IMR-90 (cell line): ENCODE data around the gene FGD3. TPM values are rescaled to one million over a fixed set of nuclear protein-coding genes. Genes with fewer than 3 reads are reported as not detected.

Source experiments
- ATAC-seq: fragments of 200-7000 bp; cut with Tn5 transposase; 2 replicates; pipeline ENCODE4 v1.9.1; 2020; ENCODE audit warnings: low read depth, mild to moderate bottlenecking, moderate library complexity
- BruUV-seq: library from RNA; stranded (reverse); fragments of 400-500 nt; replicated peaks from 2 replicates; lab custom pipeline; 2021; lab: Mats Ljungman, UMichigan
- CTCF ChIA-PET: fragments of 300-600 bp; formaldehyde crosslinking; extraction: SDS; loops from one replicate; lab custom pipeline; 2021; ENCODE audit warnings: antibody characterized with exemption; lab: Yijun Ruan, JAX
- POLR2A ChIA-PET: fragments of 300-600 bp; sonication (Branson Sonifier 250); formaldehyde crosslinking; loops from one replicate; lab custom pipeline; 2022; ENCODE audit warnings: antibody characterized with exemption; ENCODE audit not compliant: unreplicated experiment; lab: Charles Lee
- DNase-seq: peaks from one replicate; pipeline ENCODE4 v3.0.0; 2013
- H2AFZ ChIP-seq: replicated peaks from 2 replicates; pipeline ENCODE3; 2013; ENCODE audit warnings: low read length, mild to moderate bottlenecking; ENCODE audit not compliant: poor library complexity
- H2AK5ac ChIP-seq: 2 replicates; pipeline ENCODE4 v1.6.1; 2013; ENCODE audit warnings: low read depth, low read length, inconsistent platforms
- H2AK9ac ChIP-seq: replicated peaks from 2 replicates; pipeline ENCODE3; 2013; ENCODE audit warnings: mild to moderate bottlenecking, low read depth, low read length, moderate library complexity; ENCODE audit not compliant: poor library complexity
- H2BK120ac ChIP-seq: 2 replicates; pipeline ENCODE4 v1.6.1; 2013; ENCODE audit warnings: low read depth, low read length, inconsistent platforms
- H2BK15ac ChIP-seq: 3 replicates; pipeline ENCODE4 v1.6.1; 2013; ENCODE audit warnings: low read depth, low read length, inconsistent platforms
- H2BK20ac ChIP-seq: 2 replicates; pipeline ENCODE4 v1.6.1; 2013; ENCODE audit warnings: low read depth, mild to moderate bottlenecking, inconsistent platforms, low read length, moderate library complexity
- H2BK5ac ChIP-seq: 2 replicates; pipeline ENCODE4 v1.6.1; 2013; ENCODE audit warnings: mild to moderate bottlenecking, low read depth, low read length, inconsistent platforms; ENCODE audit not compliant: poor library complexity, severe bottlenecking
- H3K14ac ChIP-seq: replicated peaks from 2 replicates; pipeline ENCODE4 v1.6.1; 2013; ENCODE audit warnings: low read depth, low read length, inconsistent platforms
- H3K18ac ChIP-seq: 2 replicates; pipeline ENCODE4 v1.6.1; 2013; ENCODE audit warnings: low read depth, low read length, control low read depth
- H3K23ac ChIP-seq: 2 replicates; pipeline ENCODE4 v1.6.1; 2013; ENCODE audit warnings: low read depth, low read length, inconsistent platforms
- H3K27ac ChIP-seq: 2 replicates; pipeline ENCODE4 v1.5.1; 2013; ENCODE audit warnings: mild to moderate bottlenecking, control low read depth, low read length; ENCODE audit not compliant: insufficient read depth
- H3K27me3 ChIP-seq: 2 replicates; pipeline ENCODE4 v1.6.1; 2013; ENCODE audit warnings: low read length; ENCODE audit not compliant: control insufficient read depth, insufficient read depth
- H3K36me3 ChIP-seq: 2 replicates; pipeline ENCODE4 v1.6.1; 2013; ENCODE audit warnings: low read length, mixed read lengths; ENCODE audit not compliant: control insufficient read depth, insufficient read depth
- H3K4ac ChIP-seq: 2 replicates; pipeline ENCODE4 v1.6.1; 2013; ENCODE audit warnings: low read depth, low read length, inconsistent platforms
- H3K4me1 ChIP-seq: 2 replicates; pipeline ENCODE4 v1.6.1; 2013; ENCODE audit warnings: low read length, mixed read lengths; ENCODE audit not compliant: control insufficient read depth, insufficient read depth
- H3K4me2 ChIP-seq: 2 replicates; pipeline ENCODE4 v1.6.1; 2013; ENCODE audit warnings: low read depth, mild to moderate bottlenecking, control low read depth, low read length, moderate library complexity
- H3K4me3 ChIP-seq: 2 replicates; pipeline ENCODE4 v1.5.1; 2013; ENCODE audit warnings: low read depth, mild to moderate bottlenecking, control low read depth, low read length, moderate library complexity; ENCODE audit not compliant: insufficient read depth
- H3K56ac ChIP-seq: 2 replicates; pipeline ENCODE4 v1.6.1; 2013; ENCODE audit warnings: low read length, inconsistent platforms; ENCODE audit not compliant: insufficient read depth; ENCODE audit errors: extremely low read depth
- H3K79me1 ChIP-seq, 2 experiments: 2 replicates each; pipeline ENCODE4 v1.6.1; 2013; ENCODE audit warnings: low read length in 2 of 2, inconsistent platforms in 1 of 2, low read depth in 1 of 2
- H3K9ac ChIP-seq: 2 replicates; pipeline ENCODE4 v1.6.1; 2013; ENCODE audit warnings: low read depth, low read length, control low read depth
- H3K9me1 ChIP-seq: 2 replicates; pipeline ENCODE4 v1.6.1; 2013; ENCODE audit warnings: low read length, inconsistent platforms; ENCODE audit not compliant: insufficient read depth
- H3K9me3 ChIP-seq: 2 replicates; pipeline ENCODE4 v1.6.1; 2013; ENCODE audit warnings: low read length; ENCODE audit not compliant: control insufficient read depth, insufficient read depth
- H4K20me1 ChIP-seq: 2 replicates; pipeline ENCODE4 v1.6.1; 2013; ENCODE audit warnings: low read length, inconsistent platforms; ENCODE audit not compliant: insufficient read depth
- H4K5ac ChIP-seq: 2 replicates; pipeline ENCODE4 v1.6.1; 2013; ENCODE audit warnings: mild to moderate bottlenecking, low read depth, low read length, control low read depth
- H4K8ac ChIP-seq, 2 experiments: 2 replicates each; pipeline ENCODE4 v1.6.1; 2013; ENCODE audit warnings: low read depth in 2 of 2, low read length in 2 of 2, control low read depth in 1 of 2, inconsistent platforms in 1 of 2
- H4K91ac ChIP-seq: 2 replicates; pipeline ENCODE4 v1.6.1; 2013; ENCODE audit warnings: low read depth, low read length, inconsistent platforms; ENCODE audit not compliant: insufficient read depth
- CTCF ChIP-seq: conservative IDR thresholded peaks from 2 replicates; pipeline ENCODE4 v1.5.1; 2012; ENCODE audit warnings: mild to moderate bottlenecking, low read depth, low read length, improper control_type of control experiment
- POLR2A ChIP-seq: IDR thresholded peaks from 2 replicates; pipeline ENCODE4 v1.6.1; 2012; ENCODE audit warnings: mild to moderate bottlenecking, low read depth, low read length
- WGBS, 2 experiments: methylation state at CpG; one replicate each; pipeline versions ENCODE4 v1.1.5 to v1.1.7; 2013; ENCODE audit warnings: missing lambda C conversion rate in 2 of 2; ENCODE audit not compliant: insufficient read length in 1 of 2; ENCODE audit errors: extremely low coverage in 2 of 2; 5-methylcytosine and 5-hydroxymethylcytosine counted together
- dilution Hi-C: fragments of 300-500 bp; cut with HindIII; formaldehyde crosslinking; loops from one replicate; pipeline ENCODE4 v1.14.3; 2018; ENCODE audit warnings: low sequenced_read_pairs; ENCODE audit not compliant: unreplicated experiment
- in situ Hi-C: fragments of 300-500 bp; cut with MboI; formaldehyde crosslinking; loops from 3 replicates; pipeline ENCODE4 v1.14.3; 2019; ENCODE audit warnings: low sequenced_read_pairs, inconsistent platforms, mixed read lengths
- intact Hi-C: fragments of 100-400 bp; cut with micrococcal nuclease; formaldehyde crosslinking; loops from 2 replicates; pipeline ENCODE4 v1.10.0; 2022
- polyA plus RNA-seq, 3 experiments: library from polyadenylated mRNA; depleted of rRNA; stranded (reverse); fragments of >200 nt; gene quantifications; 2 replicates each; pipeline ENCODE4 v1.2.3, GENCODE V29; 2012; ENCODE audit warnings: low replicate concordance in 1 of 3
- total RNA-seq: library from RNA; depleted of rRNA; stranded (reverse); fragments of >200 nt; gene quantifications from 2 replicates; pipeline ENCODE4 v1.2.3, GENCODE V29; 2012

FGD3 gene
- total and polyA plus RNA-seq, 2 of the 4 experiments (the other 2 are of a cell fraction), result not detected

GRCh38 chr9:93039456-93039855 is 92.1 kb downstream of the FGD3 start:
- Histone ChIP-seq H2AK9ac (no peak overlapping the region), H3K14ac (no peak overlapping the region), H2AK5ac (no peak overlapping the region), H3K4ac (no peak overlapping the region), H3K4me3 (no peak overlapping the region), H3K4me2 (no peak overlapping the region), H3K23ac (no peak overlapping the region), H4K8ac (no peak overlapping the region), H3K27me3 (peaks cover 2% of the 10 kb centered on the region; the same call in 1 of the 2 replicates), H3K9me3 (peaks cover 2% of the 10 kb centered on the region; the same call in 1 of the 2 replicates), H2BK5ac (no peak overlapping the region), H3K4me1 (no peaks in the 10 kb centered on the region), H4K20me1 (no peaks in the 10 kb centered on the region), H4K91ac (no peak overlapping the region), H3K18ac (no peak overlapping the region), H3K9ac (no peak overlapping the region), H2BK120ac (no peak overlapping the region), H3K56ac (no peak overlapping the region), H3K36me3 (no peaks in the 10 kb centered on the region), H4K5ac (no peak overlapping the region), H3K27ac (no peak overlapping the region), H2AFZ (no peak overlapping the region), H3K9me1 (no peaks in the 10 kb centered on the region), H3K79me1 (no peaks in the 10 kb centered on the region), H2BK15ac (no peak overlapping the region), H2BK20ac (no peak overlapping the region)
- in situ Hi-C loops (no loop called here), intact Hi-C loops (no loop called here), dilution Hi-C loops (no loop called here)
- BruUV-seq, result no TSS peak
- DNase-seq (no peak), ATAC-seq (no peak)
- CTCF ChIA-PET, result no interaction called here
- TF ChIP-seq CTCF, result no peak
- TF ChIP-seq POLR2A, result no peak
- POLR2A ChIA-PET, result no interaction called here
- 90% methylated on average over 2 of the region's 6 CpGs; no CpG with 5 or more reads in 1 of the 2 experiments for WGBS, 2 experiments
